Right atrium auricular region (tissue), 2 donors: ENCODE data around the gene ZNF438. TPM values are rescaled to one million over a fixed set of nuclear protein-coding genes. Genes with fewer than 3 reads are reported as not detected.

Source experiments
- DNase-seq: peaks from one replicate; pipeline ENCODE4 v3.0.0-alpha.2; 2019; ENCODE audit warnings: low spot score
- H3K27ac ChIP-seq, 2 donors: fragments of 200-600 bp; sonication (generic); 1 replicate in 1 of 2; 2 replicates in 1 of 2; pipeline ENCODE4 v1.5.1; 2016 to 2019
- H3K27me3 ChIP-seq, 2 donors: fragments of 200-600 bp; sonication (generic); one replicate each; pipeline versions ENCODE4 v1.5.1 to v1.6.0; 2017 to 2019
- H3K36me3 ChIP-seq: fragments of 200-600 bp; sonication (generic); one replicate; pipeline ENCODE4 v1.5.1; 2016
- H3K4me1 ChIP-seq, 2 donors: fragments of 200-600 bp; sonication (generic); one replicate each; pipeline versions ENCODE4 v1.5.1 to v1.6.0; 2017 to 2019
- H3K4me3 ChIP-seq, 2 donors: fragments of 200-600 bp; sonication (generic); 1 replicate in 1 of 2; 2 replicates in 1 of 2; pipeline ENCODE4 v1.5.1; 2017 to 2019; ENCODE audit warnings: mild to moderate bottlenecking in 1 of 2, moderate library complexity in 1 of 2
- H3K9me3 ChIP-seq, 2 donors: fragments of 200-600 bp; sonication (generic); one replicate each; pipeline ENCODE4 v1.5.1; 2019
- total RNA-seq, 2 donors: library from RNA; depleted of rRNA; stranded (reverse); fragments of >200 nt; gene quantifications; one replicate each; pipeline ENCODE4 v1.1.0, GENCODE V29; 2016
- TF ChIP-seq, protein P1 (sequence below), 2 donors: fragments of 200-600 bp; sonication (generic); IDR thresholded peaks; one replicate each; pipeline ENCODE4 v1.5.1; 2019; ENCODE audit warnings: antibody characterized with exemption in 2 of 2

Gene ZNF438
- total RNA-seq, 2 donors from 2014 or later: 13.4 to 14.5 TPM

DNA sequence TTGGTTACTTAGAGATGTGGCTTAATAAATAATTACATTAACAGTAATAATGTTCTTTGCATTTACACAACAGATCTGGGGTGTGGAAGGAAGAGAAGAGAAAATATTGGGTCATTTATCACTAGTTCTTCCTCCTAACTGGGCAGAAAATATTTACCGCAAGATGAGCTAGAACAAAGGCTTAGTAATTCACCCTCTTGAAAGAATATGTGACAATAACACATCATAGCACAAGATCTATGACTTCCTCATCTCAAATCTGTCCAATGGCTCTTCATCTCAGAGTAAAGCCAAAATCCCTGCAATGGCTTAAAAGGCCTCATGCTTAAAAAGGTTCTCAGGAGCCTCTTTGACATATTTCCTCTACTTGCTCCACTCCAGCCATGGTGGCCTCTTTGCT is 178.6 kb downstream of the ZNF438 start:
- Histone ChIP-seq H3K36me3 (peaks cover 10% of the 10 kb centered on the region), H3K27ac (no peak overlapping the region), H3K27me3 (no peaks in the 10 kb centered on the region), H3K4me3 (no peak overlapping the region), H3K9me3 (no peaks in the 10 kb centered on the region), H3K4me1 (peaks cover 0 to 9% of the 10 kb centered on the region in 2 donors)
- TF ChIP-seq, protein P1, sequence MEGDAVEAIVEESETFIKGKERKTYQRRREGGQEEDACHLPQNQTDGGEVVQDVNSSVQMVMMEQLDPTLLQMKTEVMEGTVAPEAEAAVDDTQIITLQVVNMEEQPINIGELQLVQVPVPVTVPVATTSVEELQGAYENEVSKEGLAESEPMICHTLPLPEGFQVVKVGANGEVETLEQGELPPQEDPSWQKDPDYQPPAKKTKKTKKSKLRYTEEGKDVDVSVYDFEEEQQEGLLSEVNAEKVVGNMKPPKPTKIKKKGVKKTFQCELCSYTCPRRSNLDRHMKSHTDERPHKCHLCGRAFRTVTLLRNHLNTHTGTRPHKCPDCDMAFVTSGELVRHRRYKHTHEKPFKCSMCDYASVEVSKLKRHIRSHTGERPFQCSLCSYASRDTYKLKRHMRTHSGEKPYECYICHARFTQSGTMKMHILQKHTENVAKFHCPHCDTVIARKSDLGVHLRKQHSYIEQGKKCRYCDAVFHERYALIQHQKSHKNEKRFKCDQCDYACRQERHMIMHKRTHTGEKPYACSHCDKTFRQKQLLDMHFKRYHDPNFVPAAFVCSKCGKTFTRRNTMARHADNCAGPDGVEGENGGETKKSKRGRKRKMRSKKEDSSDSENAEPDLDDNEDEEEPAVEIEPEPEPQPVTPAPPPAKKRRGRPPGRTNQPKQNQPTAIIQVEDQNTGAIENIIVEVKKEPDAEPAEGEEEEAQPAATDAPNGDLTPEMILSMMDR (IDR thresholded peaks at IDR 0.05): no peak
- DNase-seq: no peak

DNA sequence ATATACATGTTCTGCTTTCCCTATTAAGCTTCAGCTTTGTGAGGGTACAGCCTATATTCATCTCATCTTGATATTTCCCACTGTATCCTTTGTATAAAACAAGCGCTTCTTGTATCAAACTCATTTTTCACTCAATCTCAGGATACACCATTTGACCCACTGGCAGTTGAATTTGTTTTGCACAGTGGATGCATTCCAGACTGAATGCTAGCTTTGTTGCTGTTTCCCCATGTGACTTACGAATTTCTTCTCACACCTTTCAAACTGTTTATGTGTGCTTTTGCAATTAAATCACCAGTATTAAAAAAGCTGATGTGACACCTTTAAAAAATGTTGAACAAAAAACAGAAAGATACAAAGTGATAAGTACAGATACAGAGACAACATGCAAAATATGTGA is 180.9 kb downstream of the ZNF438 start:
- H3K9me3 ChIP-seq: no peaks in the 10 kb centered on the region
- no peaks in the 10 kb centered on the region for H3K27me3 ChIP-seq
- DNase-seq: no peak
- H3K36me3 ChIP-seq: peaks cover 10% of the 10 kb centered on the region
- no peak overlapping the region for H3K4me3 ChIP-seq
- H3K27ac ChIP-seq: no peak overlapping the region
- TF ChIP-seq, protein P1 (IDR thresholded peaks at IDR 0.05): no peak
- no peaks in the 10 kb centered on the region for H3K4me1 ChIP-seq

- no peaks in the 10 kb centered on the region for H3K4me1 ChIP-seq
- peaks cover 10% of the 10 kb centered on the region for H3K36me3 ChIP-seq
- TF ChIP-seq, protein P1 (IDR thresholded peaks at IDR 0.05): no peak
- no peak overlapping the region for H3K27ac ChIP-seq
- no peaks in the 10 kb centered on the region for H3K27me3 ChIP-seq
- H3K9me3 ChIP-seq: no peaks in the 10 kb centered on the region
- no peak for DNase-seq
- no peak overlapping the region for H3K4me3 ChIP-seq
Observed at GRCh38 chr10:30849231-30850035, 182.2 kb downstream of the ZNF438 start.

DNA sequence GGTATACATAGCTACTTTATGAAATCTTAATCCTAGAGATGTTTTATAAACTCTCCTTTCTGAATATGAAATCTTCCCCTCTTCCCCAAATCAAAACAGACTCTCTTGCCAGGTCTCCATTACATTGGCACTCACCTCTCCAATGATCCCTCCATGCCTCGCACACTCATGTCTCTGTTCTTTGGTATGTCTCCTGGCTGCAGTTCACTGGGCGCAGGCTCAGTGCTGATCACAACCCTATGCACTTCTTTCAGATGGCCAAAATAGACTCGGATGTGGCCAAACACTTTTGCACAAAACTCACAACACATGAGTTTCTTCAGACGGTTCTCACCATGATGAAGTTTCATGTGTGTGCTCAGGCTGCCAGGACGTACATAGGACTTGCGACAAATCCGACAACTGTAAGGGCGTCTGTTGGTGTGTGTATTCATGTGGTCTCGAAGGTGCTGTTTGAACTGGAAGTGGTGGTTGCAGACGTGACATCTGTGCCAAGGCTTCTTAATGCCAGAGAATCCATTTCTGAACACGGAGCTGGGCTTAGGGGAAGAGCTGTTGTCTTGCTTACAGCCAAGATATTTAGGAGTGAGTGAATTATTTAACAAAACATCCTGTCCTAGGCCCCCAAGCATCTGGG is 183.2 kb downstream of the ZNF438 start:
- Histone ChIP-seq H3K36me3 (peaks cover 10% of the 10 kb centered on the region), H3K27me3 (no peaks in the 10 kb centered on the region), H3K27ac (no peak overlapping the region), H3K4me1 (no peaks in the 10 kb centered on the region), H3K4me3 (no peak overlapping the region), H3K9me3 (no peaks in the 10 kb centered on the region)
- DNase-seq: no peak
- TF ChIP-seq, protein P1 (IDR thresholded peaks at IDR 0.05): no peak

GRCh38 chr10:30847642-30848041 is 184.0 kb downstream of the ZNF438 start:
- Histone ChIP-seq H3K27ac (no peak overlapping the region), H3K27me3 (no peaks in the 10 kb centered on the region), H3K36me3 (peaks cover 10% of the 10 kb centered on the region), H3K4me1 (peaks cover 0 to 6% of the 10 kb centered on the region in 2 donors), H3K9me3 (no peaks in the 10 kb centered on the region), H3K4me3 (no peak overlapping the region)
- TF ChIP-seq, protein P1 (IDR thresholded peaks at IDR 0.05): no peak
- no peak for DNase-seq
